Raji (cell line): Measurements from ENCODE around the gene KCNN3.

Experiments
- POLR2A ChIP-seq: IDR thresholded peaks from 2 replicates; pipeline ENCODE4 v1.6.1; 2011; ENCODE audit warnings: low read depth, low read length, control low read depth; ENCODE audit not compliant: insufficient read depth

Gene KCNN3

DNA sequence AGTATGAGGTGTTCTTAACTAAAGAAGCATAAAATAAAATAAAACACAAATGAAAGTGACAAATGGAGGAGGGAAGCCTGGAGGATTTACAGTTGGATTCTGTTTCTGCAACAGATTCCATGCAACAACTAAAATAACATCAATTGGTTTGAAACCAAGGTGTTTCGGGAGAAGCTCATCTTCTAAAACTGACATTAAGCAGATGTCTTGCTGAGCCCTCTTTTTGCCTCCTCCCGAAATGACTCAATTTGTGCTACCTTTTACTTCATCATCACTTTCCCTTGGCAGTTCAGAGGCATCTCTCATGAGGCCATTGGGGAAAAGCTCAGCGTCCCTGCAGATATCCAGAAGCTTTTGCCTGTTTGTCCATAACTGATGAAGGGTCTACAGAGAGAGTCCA, 140.5 kb downstream of the KCNN3 start:
- no peak for TF ChIP-seq POLR2A

DNA sequence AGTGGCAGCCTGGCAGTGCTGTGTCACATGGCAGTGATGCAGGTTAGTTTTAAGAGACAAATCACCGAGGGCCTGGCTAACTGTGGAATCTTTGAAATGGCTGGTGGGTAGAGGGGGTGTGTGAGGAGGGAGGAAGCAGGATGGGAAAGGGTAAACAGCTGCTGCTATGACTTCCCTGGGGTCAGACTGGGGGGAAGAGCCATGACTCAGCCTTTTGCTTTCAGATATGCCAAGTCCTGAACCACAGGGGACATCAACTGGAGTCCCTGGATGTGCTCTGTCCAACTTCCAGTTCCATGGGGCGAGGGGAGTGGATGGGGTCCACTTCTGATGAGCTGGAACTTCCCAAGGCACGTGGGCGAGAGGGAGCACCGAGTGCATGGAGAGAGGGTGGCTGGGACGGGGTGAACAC, 141.0 kb downstream of the KCNN3 start:
- no peak for TF ChIP-seq POLR2A

DNA sequence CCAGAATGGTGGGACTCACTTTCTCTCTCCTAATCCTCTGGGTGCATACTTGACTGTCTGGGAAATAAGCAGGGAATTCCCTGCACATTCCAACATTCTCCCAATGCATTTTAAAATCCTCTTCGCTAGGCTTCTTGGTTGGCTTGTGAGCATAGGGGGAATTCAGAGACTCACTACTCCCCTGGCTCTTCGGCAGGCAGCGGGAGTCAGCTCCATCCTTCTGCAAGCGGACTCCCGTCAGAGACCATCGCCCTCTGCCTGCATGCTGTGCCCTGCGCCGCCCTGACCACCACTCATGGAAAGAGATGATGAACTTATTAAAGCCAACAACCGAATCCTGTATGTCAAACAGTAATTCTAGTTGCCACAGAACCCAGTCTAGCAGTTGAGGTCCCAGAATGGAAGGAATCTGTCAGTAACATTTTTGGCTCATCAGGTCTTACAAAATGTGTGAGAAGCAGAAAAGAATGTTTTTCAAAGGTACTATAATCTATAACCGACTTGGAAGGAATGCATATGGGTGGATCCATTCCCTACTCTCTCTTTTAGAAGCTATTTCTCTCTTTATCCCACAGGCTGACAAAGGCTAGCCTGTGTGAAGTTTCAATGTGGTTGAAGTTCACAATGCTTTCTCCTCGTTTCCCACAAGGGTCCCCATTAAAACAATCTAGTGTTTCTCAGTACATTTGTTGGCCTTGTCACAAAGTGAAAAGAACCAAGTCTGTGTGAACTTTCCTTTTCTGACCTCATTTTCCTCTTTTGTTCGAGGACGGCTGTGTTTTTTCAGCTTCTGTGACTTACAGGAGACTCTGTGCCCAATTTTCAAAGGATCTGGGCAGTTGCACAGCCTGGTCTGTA, 143.0 kb downstream of the KCNN3 start:
- TF ChIP-seq POLR2A: no peak

DNA sequence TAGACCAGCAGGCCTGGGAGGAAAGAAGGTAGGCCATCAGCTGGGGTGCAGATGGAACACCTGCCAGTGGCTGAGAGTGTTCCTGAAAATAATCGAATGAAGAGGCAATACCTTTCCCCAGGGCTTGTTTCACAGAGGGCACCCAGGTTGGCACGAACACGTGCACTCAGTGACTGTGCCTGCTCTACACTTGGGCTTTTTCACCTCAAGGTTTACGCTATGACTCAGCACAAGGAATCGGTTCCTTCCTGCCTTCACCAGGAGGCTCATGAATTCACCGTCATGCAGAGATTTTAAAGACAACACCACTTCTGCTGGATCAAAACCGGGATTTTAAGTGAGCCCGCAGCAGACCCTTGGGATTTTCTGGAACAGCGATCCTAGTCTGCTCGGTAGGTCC, 143.6 kb downstream of the KCNN3 start:
- TF ChIP-seq POLR2A: no peak

DNA sequence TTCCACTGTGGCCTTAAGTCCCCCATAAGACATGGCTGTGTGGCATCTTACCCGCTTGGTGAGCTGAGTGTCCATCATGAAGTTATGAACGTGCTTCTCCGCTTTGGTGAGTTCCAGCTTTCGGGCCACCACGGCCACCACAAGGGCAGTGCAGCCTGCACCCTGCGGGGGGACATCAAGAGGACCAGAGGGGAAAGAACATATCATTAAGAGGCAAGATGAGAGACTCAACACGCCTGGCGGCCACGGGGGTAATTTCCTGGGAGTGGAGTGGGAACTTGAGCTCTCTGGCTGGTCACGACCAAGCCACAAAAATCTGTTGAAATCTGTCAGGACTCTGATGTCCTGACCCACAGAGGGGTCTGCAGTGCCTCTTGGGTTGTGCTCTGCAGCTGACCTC, 144.2 kb downstream of the KCNN3 start:
- no peak for TF ChIP-seq POLR2A

DNA sequence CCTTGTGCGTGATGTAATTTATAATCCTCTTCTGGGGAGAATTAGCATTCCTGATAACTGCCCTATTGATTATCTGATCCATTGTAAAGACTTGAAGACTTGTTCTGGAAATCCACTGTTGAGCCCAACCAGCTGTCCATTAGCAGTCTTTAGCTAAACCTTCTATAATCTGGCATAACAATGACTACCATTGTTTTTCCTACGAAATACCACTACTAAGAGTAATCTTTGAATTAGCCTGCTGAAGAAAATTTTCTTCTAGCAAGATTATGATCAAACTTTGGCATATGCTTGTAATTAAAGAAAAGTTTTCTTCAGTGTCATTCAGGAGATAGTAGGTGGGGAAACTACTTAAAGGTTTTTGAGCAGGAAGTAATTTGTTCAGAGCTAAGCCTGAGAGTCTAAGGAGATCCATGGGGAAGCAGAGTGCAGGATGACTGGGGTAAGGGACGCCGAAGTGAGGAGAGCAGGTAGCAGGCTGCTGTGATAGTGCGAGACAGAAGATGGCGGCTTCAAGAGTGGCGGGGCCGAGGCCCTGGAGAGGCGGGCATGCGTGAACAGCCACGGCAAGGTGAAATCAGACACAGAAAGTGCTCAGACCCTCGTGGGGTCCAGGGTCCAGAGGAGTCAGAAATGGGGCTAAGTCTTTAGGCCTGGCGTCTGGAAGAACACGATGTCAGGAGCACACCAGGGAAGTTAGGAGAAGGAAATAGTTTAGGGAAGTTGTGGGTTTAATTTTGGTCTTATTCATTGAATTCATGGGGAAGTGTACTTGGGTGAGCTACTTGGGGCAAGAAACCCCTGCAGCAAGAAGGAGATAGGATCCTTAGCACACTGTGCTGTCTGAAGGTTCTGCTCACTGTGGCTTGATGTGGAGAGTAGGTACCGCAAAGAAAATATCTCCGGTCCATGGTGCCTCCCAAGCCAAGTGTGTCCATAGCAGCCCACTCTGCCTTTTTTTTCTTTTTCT, 149.5 kb downstream of the KCNN3 start:
- TF ChIP-seq POLR2A: no peak

DNA sequence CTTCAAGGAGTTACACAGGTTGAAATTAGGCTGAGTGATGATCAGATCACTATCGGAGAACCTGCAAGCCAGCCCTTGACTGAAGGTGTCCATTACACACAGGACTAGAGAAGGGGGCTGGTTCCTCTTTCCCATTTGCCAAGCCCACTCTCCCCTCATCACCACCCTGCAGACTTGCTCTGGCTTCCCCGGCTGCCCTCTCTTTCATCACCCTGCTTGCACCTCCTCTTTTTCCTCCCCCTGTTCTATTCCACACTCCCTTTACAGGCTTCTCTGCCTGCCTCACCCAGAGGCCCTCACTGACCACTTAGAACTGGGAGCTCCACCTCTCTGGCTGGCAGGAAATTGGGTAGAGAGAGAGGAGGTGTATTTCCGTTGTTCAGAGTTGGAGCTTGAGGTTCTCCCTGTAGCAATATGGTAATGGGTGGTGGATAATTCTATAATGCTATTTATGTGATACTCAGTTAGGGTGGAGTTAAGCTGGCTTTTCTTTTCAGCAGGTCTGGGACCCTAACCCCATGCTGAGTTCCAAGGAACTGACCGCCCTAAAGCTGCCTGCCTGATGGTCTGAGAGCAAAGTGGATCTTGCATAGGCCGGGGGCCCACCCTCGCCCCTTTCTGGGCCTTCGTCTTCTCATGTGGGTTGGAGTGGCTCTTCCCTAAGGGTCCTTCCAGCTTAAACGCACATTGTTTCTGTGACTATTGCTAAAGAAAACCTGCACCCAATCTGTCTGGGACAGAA, 150.3 kb downstream of the KCNN3 start:
- no peak for TF ChIP-seq POLR2A

DNA sequence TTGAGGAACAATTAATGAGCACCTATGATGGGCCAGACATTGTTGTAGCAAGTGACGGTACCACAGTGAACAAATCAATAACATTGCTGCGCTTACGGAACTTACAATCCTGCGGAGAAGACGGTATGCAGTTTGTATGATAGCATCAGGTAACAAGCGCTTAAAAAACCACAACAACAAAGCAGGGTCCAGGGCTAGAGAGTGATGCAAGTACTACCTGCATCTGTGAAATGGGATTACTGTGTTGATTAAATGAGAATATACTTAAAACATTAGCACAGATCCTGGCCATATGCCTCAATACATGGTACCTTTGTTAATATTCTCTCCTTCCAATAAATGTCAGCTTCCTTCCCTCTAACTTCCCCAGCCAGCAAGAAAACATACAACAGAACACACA, 151.5 kb downstream of the KCNN3 start:
- TF ChIP-seq POLR2A: no peak

DNA sequence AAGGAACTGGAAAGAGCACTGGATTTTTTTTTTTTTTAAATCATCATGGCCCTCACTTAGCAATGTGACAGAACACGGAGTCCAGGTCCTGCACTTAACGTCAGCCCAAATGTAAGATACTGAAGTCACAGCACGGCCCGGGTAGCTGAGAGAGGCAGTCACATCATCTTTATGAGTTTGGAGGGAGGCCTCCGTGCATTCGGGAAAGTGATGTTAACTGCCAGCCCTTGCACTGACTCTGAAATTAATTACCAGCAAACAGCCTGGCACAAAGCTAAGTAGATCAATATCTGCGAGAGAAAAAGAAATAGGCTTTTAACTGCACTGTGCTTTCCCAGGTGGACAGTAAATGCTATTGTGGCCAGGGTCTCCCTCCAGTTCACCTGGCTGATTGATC, 152.6 kb downstream of the KCNN3 start:
- no peak for TF ChIP-seq POLR2A

DNA sequence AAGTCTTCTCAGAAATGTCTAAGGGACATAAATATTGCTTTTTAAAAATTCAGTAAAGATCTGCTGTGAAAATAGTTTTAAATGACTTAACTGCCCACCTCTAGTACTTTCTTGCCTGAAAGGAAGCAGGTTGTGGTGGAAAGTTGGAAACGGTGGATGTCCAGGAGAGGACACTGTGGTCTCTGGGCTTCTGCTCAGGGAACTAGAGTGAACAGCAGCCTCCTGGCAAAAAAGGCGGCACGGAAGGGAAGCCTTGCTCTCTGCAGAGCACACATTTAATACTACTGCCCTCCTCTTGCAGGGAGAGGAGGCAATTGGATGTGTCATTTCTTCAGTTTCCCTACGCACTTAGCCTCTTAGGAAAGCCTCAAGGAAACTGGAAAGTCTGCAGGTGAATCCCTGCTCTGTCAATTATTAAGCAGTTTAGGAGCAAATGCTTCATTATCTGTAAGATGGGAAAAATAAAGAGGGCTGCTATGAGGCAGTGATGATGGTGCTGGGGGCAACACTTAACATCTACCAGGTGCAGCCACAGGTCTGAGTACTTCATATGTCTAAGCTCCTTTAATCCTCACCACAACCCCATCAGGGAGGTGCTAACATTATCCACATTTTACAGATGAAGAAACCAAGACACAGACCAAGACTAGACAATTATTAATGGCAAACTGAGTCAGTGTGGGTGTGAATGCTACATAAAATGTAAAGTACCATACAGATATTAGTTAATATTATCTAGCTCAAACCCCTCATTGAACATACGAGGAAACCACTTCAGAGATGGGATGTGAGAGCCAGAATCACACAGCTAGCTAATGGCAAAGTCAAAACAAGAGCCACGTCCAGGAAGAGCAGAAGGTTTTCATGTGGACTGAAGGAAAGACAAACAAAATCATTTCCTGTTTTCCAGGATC, 153.2 kb downstream of the KCNN3 start:
- TF ChIP-seq POLR2A: no peak

DNA sequence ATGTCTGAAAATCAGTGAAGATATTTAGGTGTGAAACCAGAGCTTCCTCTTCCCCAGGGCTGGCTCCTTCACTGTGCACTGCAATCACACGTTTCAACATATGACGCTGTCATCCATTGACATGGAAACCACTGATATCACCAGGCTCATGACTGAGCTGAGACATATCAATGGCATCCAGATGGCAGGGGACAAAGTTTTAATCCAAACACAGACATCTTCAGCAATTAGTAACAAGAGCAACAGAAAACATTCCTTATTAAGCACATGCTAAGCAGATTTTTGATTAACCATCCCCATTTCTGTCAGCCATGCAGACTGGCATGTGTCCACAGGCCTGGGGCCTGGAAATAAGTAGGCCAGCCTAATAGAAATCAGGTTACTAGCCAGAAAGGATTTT, 154.1 kb downstream of the KCNN3 start:
- no peak for TF ChIP-seq POLR2A

DNA sequence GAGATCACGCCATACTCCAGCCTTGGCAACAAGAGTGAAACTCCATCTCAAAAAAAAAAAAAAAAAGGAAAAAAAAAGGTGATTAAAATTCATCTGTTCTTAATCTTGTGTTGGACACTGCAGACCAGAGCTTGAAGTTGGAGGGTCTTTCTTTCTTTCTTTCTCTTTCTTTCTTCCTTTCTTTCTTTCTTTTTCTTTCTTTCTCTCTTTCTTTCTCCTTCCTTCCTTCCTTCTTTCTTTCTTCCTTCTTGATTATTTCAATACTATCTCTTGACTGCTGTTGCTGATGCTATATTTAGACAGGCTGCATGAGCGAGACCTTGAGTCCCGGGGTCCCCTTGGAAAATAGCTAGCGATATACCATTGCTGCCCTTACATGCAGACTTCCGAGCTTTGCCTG, 154.7 kb downstream of the KCNN3 start:
- TF ChIP-seq POLR2A: no peak

DNA sequence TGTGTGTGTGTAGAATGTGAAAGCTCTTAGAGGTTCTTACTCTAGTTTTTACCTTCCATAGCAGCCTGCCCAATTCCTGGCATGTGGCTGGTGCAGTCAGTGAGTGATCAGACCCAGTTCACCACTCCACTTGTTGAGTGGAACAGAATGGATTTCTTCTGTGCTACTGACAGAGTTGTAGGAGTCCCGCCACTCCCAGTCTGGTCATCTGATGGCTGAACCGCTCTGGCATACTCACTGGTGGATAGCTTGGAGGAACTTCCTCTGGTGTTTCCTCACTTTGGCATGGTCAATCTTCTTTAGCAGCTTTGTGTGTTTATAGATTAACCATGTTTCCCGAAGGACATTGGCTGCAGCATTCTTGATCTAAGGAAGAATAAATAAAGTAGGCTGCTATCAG, 155.4 kb downstream of the KCNN3 start:
- TF ChIP-seq POLR2A: no peak

DNA sequence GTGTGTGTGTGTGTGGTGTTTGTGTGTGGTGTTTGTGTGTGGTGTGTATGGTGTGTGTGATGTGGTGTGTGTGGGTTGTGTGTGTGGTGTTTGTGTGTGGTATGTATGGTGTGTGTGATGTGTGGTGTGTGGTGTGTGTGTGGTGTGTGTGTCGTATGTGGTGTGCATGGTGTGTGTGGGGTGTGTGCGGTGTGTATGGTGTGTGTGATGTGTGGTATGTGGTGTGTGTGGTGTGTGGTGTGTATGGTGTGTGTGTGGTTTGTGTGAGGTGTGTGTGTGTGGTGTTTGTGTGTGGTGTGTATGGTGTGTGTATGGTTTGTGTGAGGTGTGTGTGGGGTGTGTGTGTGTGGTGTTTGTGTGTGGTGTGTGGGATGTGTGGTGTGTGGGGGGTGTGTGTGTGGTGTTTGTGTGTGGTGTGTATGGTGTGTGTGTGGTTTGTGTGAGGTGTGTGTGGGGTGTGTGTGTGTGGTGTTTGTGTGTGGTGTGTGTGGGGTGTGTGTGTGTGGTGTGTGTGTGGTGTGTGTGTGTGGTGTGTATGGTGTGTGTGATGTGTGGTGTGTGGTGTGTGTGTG, 155.9 kb downstream of the KCNN3 start:
- TF ChIP-seq POLR2A: no peak
